Endothelial cell of umbilical vein (primary cell): ENCODE measurements around the gene RPL36AL. TPM values are rescaled to one million over a fixed set of nuclear protein-coding genes. Genes with fewer than 3 reads are reported as not detected.

Source experiments
- BruUV-seq: library from RNA; stranded (reverse); fragments of 400-500 nt; replicated peaks from 2 replicates; lab custom pipeline; 2021; lab: Mats Ljungman, UMichigan
- CTCF ChIA-PET: fragments of 300-600, 350-600 bp; sonication (Branson Sonifier 250); formaldehyde crosslinking; loops from one replicate; lab custom pipeline; 2021; ENCODE audit warnings: antibody characterized with exemption, inconsistent platforms; lab: Charles Lee
- POLR2A ChIA-PET: fragments of 300-600, 350-600 bp; sonication (Branson Sonifier 250); formaldehyde crosslinking; loops from one replicate; lab custom pipeline; 2021; ENCODE audit warnings: antibody characterized with exemption, inconsistent platforms; lab: Charles Lee
- DNase-seq: peaks from one replicate; pipeline ENCODE4 v3.0.0-alpha.2; 2011; ENCODE audit warnings: low read depth, low spot score
- FAIRE-seq: peaks from 2 replicates; lab custom pipeline; 2011; peaks lifted over from hg19 to GRCh38; lab: Jason Lieb, UNC
- H2AFZ ChIP-seq: 2 replicates; pipeline ENCODE4 v1.6.0; 2012; ENCODE audit warnings: low read depth, low read length, control low read depth, inconsistent platforms
- H3K27ac ChIP-seq: 2 replicates; pipeline ENCODE4 v1.5.1; 2011; ENCODE audit warnings: low read depth, mild to moderate bottlenecking, control low read depth, low read length, moderate library complexity; ENCODE audit not compliant: insufficient read depth
- H3K27me3 ChIP-seq, 2 experiments: 2 replicates each; pipeline versions ENCODE4 v1.6.0 to v1.6.1; 2011; ENCODE audit warnings: low read length in 2 of 2, mixed read lengths in 1 of 2; ENCODE audit not compliant: control insufficient read depth in 2 of 2, insufficient read depth in 2 of 2
- H3K36me3 ChIP-seq, 2 experiments: 2 replicates in 1 of 2; 3 replicates in 1 of 2; pipeline ENCODE4 v1.5.1; 2011; ENCODE audit warnings: low read length in 2 of 2, mild to moderate bottlenecking in 1 of 2, moderate library complexity in 1 of 2; ENCODE audit not compliant: control insufficient read depth in 2 of 2, insufficient read depth in 2 of 2; ENCODE audit errors: extremely low read depth in 1 of 2
- H3K4me1 ChIP-seq: 3 replicates; pipeline ENCODE4 v1.5.1; 2011; ENCODE audit warnings: mild to moderate bottlenecking, low read length; ENCODE audit not compliant: control insufficient read depth, insufficient read depth; ENCODE audit errors: extremely low read depth
- H3K4me2 ChIP-seq: 2 replicates; pipeline ENCODE4 v1.6.1; 2011; ENCODE audit warnings: low read length, control low read depth, mixed read lengths; ENCODE audit not compliant: insufficient read depth
- H3K4me3 ChIP-seq, 3 experiments: fragments of 200-600 bp in 1 of 3; sonication (generic), shearing (Covaris generic) in 1 of 3; replicated peaks in 1 of 3; 2 replicates each; pipeline ENCODE4 v1.5.1; 2011 to 2016; ENCODE audit warnings: control low read depth in 3 of 3, low read length in 3 of 3, mild to moderate bottlenecking in 2 of 3, inconsistent platforms in 1 of 3, low read depth in 1 of 3, moderate library complexity in 1 of 3; ENCODE audit not compliant: insufficient read depth in 1 of 3
- H3K79me2 ChIP-seq: 2 replicates; pipeline ENCODE4 v1.6.0; 2012; ENCODE audit warnings: low read length, inconsistent platforms; ENCODE audit not compliant: control insufficient read depth, insufficient read depth
- H3K9ac ChIP-seq: replicated peaks from 2 replicates; pipeline ENCODE3; 2011; ENCODE audit warnings: low read length, control low read depth; ENCODE audit not compliant: insufficient read depth; ENCODE audit errors: extremely low read depth
- H3K9me1 ChIP-seq: replicated peaks from 3 replicates; pipeline ENCODE4 v1.6.0; 2011; ENCODE audit warnings: mild to moderate bottlenecking, low read length; ENCODE audit not compliant: control insufficient read depth, insufficient read depth; ENCODE audit errors: extremely low read depth
- H3K9me3 ChIP-seq: replicated peaks from 2 replicates; pipeline ENCODE4 v1.5.1; 2012; ENCODE audit warnings: low read length, inconsistent platforms; ENCODE audit not compliant: control insufficient read depth, insufficient read depth
- H4K20me1 ChIP-seq: replicated peaks from 2 replicates; pipeline ENCODE3; 2011; ENCODE audit warnings: mild to moderate bottlenecking, low read length; ENCODE audit not compliant: control insufficient read depth, insufficient read depth; ENCODE audit errors: extremely low read depth
- FOS ChIP-seq: IDR thresholded peaks from 2 replicates; pipeline ENCODE4 v1.6.1; 2011; ENCODE audit warnings: mild to moderate bottlenecking, low read length, moderate library complexity, borderline replicate concordance; ENCODE audit not compliant: insufficient read depth
- JUN ChIP-seq: IDR thresholded peaks from 2 replicates; pipeline ENCODE4 v1.6.1; 2011; ENCODE audit warnings: borderline replicate concordance, low read depth; ENCODE audit not compliant: insufficient read length, insufficient read depth
- MYC ChIP-seq: IDR thresholded peaks from one replicate; pipeline ENCODE4 v1.6.1; 2011; ENCODE audit warnings: mild to moderate bottlenecking, low read depth, low read length
- POLR2A ChIP-seq: IDR thresholded peaks from 2 replicates; pipeline ENCODE4 v1.6.1; 2012; ENCODE audit warnings: low read depth, mild to moderate bottlenecking, control low read depth, low read length
- dilution Hi-C: fragments of 300-500 bp; cut with MboI; formaldehyde crosslinking; loops from one replicate; pipeline ENCODE4 v1.15.0; 2019; ENCODE audit warnings: low sequenced_read_pairs; ENCODE audit not compliant: extremely low pct_ligation_motif_present
- intact Hi-C: fragments of 100-400 bp; cut with micrococcal nuclease; formaldehyde crosslinking; loops from one replicate; pipeline ENCODE4 v1.10.0; 2022
- polyA plus RNA-seq, 4 experiments: library from polyadenylated mRNA; depleted of rRNA in 3 of 4; stranded (reverse) in 3 of 4; unstranded in 1 of 4; fragments of >200 nt; gene quantifications; 2 replicates each; pipeline versions ENCODE4 v1.2.1 to v1.2.3, GENCODE V29; 2011 to 2012; ENCODE audit warnings: missing spikeins in 1 of 4
- total RNA-seq: library from RNA; stranded (reverse); gene quantifications from 2 replicates; pipeline ENCODE4 v1.2.3, GENCODE V29; 2021
- TF ChIP-seq, protein P1 (sequence below), 2 donors: IDR thresholded peaks; 1 replicate in 1 of 2; 2 replicates in 1 of 2; pipeline ENCODE4 v1.5.1; 2011; ENCODE audit warnings: low read length in 2 of 2, mild to moderate bottlenecking in 2 of 2, moderate library complexity in 2 of 2, control low read depth in 1 of 2, inconsistent platforms in 1 of 2, low read depth in 1 of 2; ENCODE audit not compliant: insufficient read depth in 1 of 2; ENCODE audit errors: extremely low read depth in 1 of 2
- TF ChIP-seq, protein P2 (sequence below): IDR thresholded peaks from 2 replicates; pipeline ENCODE4 v1.6.1; 2011; ENCODE audit not compliant: insufficient read depth, insufficient read length

Gene RPL36AL
- total and polyA plus RNA-seq, 2 donors (not counting 3 experiments of a cell fraction or from before 2014, with no cell fraction given) = 174 to 251 TPM

DNA sequence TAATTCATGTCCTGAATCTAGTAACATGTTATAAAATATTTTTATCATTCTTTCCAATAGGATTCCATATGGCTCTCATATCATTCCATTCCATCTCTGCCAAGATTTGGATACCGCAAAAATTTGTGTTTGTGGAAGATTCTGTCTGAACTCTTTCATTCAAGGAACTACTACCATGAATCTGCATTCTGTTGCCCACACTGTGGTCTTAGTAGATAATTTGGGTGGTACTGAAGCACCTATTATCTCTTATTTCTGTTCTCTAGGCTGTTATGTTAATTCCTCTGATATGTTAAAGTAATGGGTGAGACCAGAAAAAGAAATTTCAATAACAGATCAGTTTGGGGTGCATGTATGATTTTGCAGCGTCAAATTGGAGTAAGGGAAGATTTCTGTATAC is 6.2 kb downstream of the RPL36AL start:
- H3K4me2 ChIP-seq = no peak overlapping the region
- dilution Hi-C loops (no loop called here), intact Hi-C loops (no loop called here)
- H4K20me1 ChIP-seq = no peaks in the 10 kb centered on the region
- H3K4me1 ChIP-seq = peaks cover 4% of the 10 kb centered on the region
- no TSS peak for BruUV-seq
- no peak overlapping the region for H3K27ac ChIP-seq
- TF ChIP-seq JUN = no peak
- TF ChIP-seq, protein P1, sequence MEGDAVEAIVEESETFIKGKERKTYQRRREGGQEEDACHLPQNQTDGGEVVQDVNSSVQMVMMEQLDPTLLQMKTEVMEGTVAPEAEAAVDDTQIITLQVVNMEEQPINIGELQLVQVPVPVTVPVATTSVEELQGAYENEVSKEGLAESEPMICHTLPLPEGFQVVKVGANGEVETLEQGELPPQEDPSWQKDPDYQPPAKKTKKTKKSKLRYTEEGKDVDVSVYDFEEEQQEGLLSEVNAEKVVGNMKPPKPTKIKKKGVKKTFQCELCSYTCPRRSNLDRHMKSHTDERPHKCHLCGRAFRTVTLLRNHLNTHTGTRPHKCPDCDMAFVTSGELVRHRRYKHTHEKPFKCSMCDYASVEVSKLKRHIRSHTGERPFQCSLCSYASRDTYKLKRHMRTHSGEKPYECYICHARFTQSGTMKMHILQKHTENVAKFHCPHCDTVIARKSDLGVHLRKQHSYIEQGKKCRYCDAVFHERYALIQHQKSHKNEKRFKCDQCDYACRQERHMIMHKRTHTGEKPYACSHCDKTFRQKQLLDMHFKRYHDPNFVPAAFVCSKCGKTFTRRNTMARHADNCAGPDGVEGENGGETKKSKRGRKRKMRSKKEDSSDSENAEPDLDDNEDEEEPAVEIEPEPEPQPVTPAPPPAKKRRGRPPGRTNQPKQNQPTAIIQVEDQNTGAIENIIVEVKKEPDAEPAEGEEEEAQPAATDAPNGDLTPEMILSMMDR (IDR thresholded peaks at IDR 0.05; ENCODE audit: extremely low read depth in 1 of 2, insufficient read depth in 1 of 2, low read depth in 1 of 2, low read length in 2 of 2) = no peak
- TF ChIP-seq, protein P2, sequence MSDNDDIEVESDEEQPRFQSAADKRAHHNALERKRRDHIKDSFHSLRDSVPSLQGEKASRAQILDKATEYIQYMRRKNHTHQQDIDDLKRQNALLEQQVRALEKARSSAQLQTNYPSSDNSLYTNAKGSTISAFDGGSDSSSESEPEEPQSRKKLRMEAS = no peak
- peaks cover 0 to 6% of the 10 kb centered on the region in 2 experiments for H3K36me3 ChIP-seq
- POLR2A ChIA-PET = no interaction called here
- CTCF ChIA-PET = no interaction called here
- no peak overlapping the region for H3K4me3 ChIP-seq
- H3K27me3 ChIP-seq = no peaks in the 10 kb centered on the region
- H3K9me1 ChIP-seq = peaks cover 2% of the 10 kb centered on the region
- H3K9me3 ChIP-seq = no peaks in the 10 kb centered on the region
- H2AFZ ChIP-seq = no peak overlapping the region
- DNase-seq (no peak), FAIRE-seq (no peak)
- no peak overlapping the region for H3K9ac ChIP-seq
- peaks cover 36% of the 10 kb centered on the region for H3K79me2 ChIP-seq

DNA sequence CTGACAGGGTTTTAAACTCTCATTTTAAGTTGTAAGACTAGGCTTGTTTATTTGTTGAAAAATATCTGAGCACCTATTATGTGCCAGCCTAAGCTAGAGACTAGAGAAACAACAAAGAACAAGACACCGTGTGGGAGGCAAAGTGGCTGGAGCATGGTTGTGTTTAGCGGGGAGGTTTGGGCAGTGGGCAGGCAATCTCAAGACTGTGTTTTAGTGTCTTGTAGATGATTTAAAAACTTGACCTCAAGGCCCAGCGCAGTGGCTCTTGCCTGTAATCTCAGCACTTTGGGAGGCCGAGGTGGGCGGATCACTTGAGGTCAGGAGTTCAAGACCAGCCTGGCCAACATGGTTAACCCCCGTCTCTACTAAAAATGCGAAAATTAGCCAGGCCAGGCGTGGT is 7.8 kb downstream of the RPL36AL start:
- Histone ChIP-seq H3K36me3 (peaks cover 0 to 5% of the 10 kb centered on the region in 2 experiments), H3K9me1 (peaks cover 2% of the 10 kb centered on the region), H3K4me2 (no peak overlapping the region), H3K4me3 (no peak overlapping the region), H3K9ac (no peak overlapping the region), H4K20me1 (no peaks in the 10 kb centered on the region), H2AFZ (no peak overlapping the region), H3K27ac (no peak overlapping the region), H3K27me3 (no peaks in the 10 kb centered on the region), H3K4me1 (no peaks in the 10 kb centered on the region), H3K9me3 (no peaks in the 10 kb centered on the region), H3K79me2 (peaks cover 27% of the 10 kb centered on the region)
- dilution Hi-C loops (no loop called here), intact Hi-C loops (no loop called here)
- no TSS peak for BruUV-seq
- ChIA-PET CTCF (interaction anchor here (1.4 kb wide), 1 partner anchor 21 kb away, joined by 3 read pairs; no protein-coding TSS in a partner anchor), POLR2A (interaction anchor here (1.5 kb wide), 1 partner anchor 8 kb away, joined by 4 read pairs; the partner anchor contains the start of genes MGAT2 and RPL36AL)
- no peak for DNase-seq
- no peak for FAIRE-seq
- TF ChIP-seq, protein P2 = no peak
- TF ChIP-seq FOS = no peak
- TF ChIP-seq POLR2A = no peak
- TF ChIP-seq MYC = no peak
- TF ChIP-seq, protein P1 (IDR thresholded peaks at IDR 0.05; ENCODE audit: extremely low read depth in 1 of 2, insufficient read depth in 1 of 2, low read depth in 1 of 2, low read length in 2 of 2) = no peak
